ENCODE results near the gene UPK3A.

The UPK3A gene

GRCh38 chr22:45329530-45329936 is 44.8 kb downstream of the UPK3A start:
- DNase-seq (ENCODE audit: low read depth), result no peak

- no peak for DNase-seq (ENCODE audit: low read depth)
Observed at GRCh38 chr22:45330548-45330947, 45.8 kb downstream of the UPK3A start.

- DNase-seq (ENCODE audit: low read depth), result no peak
Observed at GRCh38 chr22:45331486-45331885, 46.7 kb downstream of the UPK3A start.

GRCh38 chr22:45332001-45332400 is 47.3 kb downstream of the UPK3A start:
- no peak for DNase-seq (ENCODE audit: low read depth)

GRCh38 chr22:45334068-45334467 is 49.3 kb downstream of the UPK3A start:
- no peak for DNase-seq (ENCODE audit: low read depth)

- DNase-seq (ENCODE audit: low read depth), result no peak
Observed at GRCh38 chr22:45334528-45334927, 49.8 kb downstream of the UPK3A start.

GRCh38 chr22:45335021-45335818 is 50.5 kb downstream of the UPK3A start:
- no peak for DNase-seq (ENCODE audit: low read depth)

- DNase-seq (ENCODE audit: low read depth), result no peak
Observed at GRCh38 chr22:45335854-45336522, 51.2 kb downstream of the UPK3A start.

- no peak for DNase-seq (ENCODE audit: low read depth)
Observed at GRCh38 chr22:45336971-45337431, 52.3 kb downstream of the UPK3A start.

GRCh38 chr22:45337536-45337935 is 52.8 kb downstream of the UPK3A start:
- no peak for DNase-seq (ENCODE audit: low read depth)

- no peak for DNase-seq (ENCODE audit: low read depth)
Observed at GRCh38 chr22:45338795-45339194, 54.0 kb downstream of the UPK3A start.

- DNase-seq (ENCODE audit: low read depth), result no peak
Observed at GRCh38 chr22:45340323-45340722, 55.6 kb downstream of the UPK3A start.

- DNase-seq (ENCODE audit: low read depth), result no peak
Observed at GRCh38 chr22:45341498-45341897, 56.7 kb downstream of the UPK3A start.

GRCh38 chr22:45343143-45343542 is 58.4 kb downstream of the UPK3A start:
- DNase-seq (ENCODE audit: low read depth), result no peak

GRCh38 chr22:45344334-45344733 is 59.6 kb downstream of the UPK3A start:
- peak; percentile 43 for DNase-seq (ENCODE audit: low read depth)
